Gastrocnemius medialis (tissue), 4 donors: ENCODE results near the gene MSL2. TPM values are rescaled to one million over a fixed set of nuclear protein-coding genes. Genes with fewer than 3 reads are reported as not detected.
"Not testable (repeated sequence)": the region's sequence is repeated elsewhere in the genome, so short reads cannot be mapped to it uniquely, and the experiment has no call there.

Experiments used
- ATAC-seq, 2 donors: fragments of 150-250 bp; one replicate each; pipeline ENCODE4 v1.9.1; 2016
- DNase-seq, 2 donors: peaks; one replicate each; pipeline ENCODE4 v3.0.0-alpha.2; 2019
- H3K27ac ChIP-seq, 4 donors: fragments of 200-600 bp; sonication (generic); 1 replicate in 1 of 4; 2 replicates in 3 of 4; pipeline ENCODE4 v1.5.1; 2016 to 2018; ENCODE audit warnings: mild to moderate bottlenecking in 2 of 4, moderate library complexity in 1 of 4
- H3K27me3 ChIP-seq, 3 donors: fragments of 200-600 bp; sonication (generic) in 2 of 3; 1 replicate in 1 of 3; 2 replicates in 2 of 3; pipeline versions ENCODE4 v1.5.1 to v1.6.0; 2016 to 2019; ENCODE audit warnings: mild to moderate bottlenecking in 1 of 3, moderate library complexity in 1 of 3
- H3K36me3 ChIP-seq, 2 donors: fragments of 200-600 bp; sonication (generic) in 1 of 2; one replicate each; pipeline ENCODE4 v1.5.1; 2017 to 2018
- H3K4me1 ChIP-seq, 2 donors: fragments of 200-600 bp; sonication (generic) in 1 of 2; one replicate each; pipeline ENCODE4 v1.5.1; 2016 to 2017; ENCODE audit warnings: mild to moderate bottlenecking in 2 of 2
- H3K4me3 ChIP-seq, 4 donors: fragments of 200-600 bp; sonication (generic) in 3 of 4; 1 replicate in 1 of 4; 2 replicates in 3 of 4; pipeline ENCODE4 v1.5.1; 2016 to 2019; ENCODE audit warnings: mild to moderate bottlenecking in 2 of 4
- H3K9me3 ChIP-seq, 3 donors: fragments of 200-600 bp; sonication (generic) in 2 of 3; 1 replicate in 1 of 3; 2 replicates in 2 of 3; pipeline ENCODE4 v1.5.1; 2016 to 2019
- CTCF ChIP-seq, 5 experiments: fragments of 450-650 bp in 3 of 5; fragments of 200-600 bp in 2 of 5; sonication (generic) in 2 of 5; IDR thresholded peaks in 4 of 5; conservative IDR thresholded peaks in 1 of 5; 1 replicate in 4 of 5; 2 replicates in 1 of 5; pipeline ENCODE4 v1.5.1; 2016 to 2019; ENCODE audit warnings: antibody characterized with exemption in 5 of 5, mild to moderate bottlenecking in 3 of 5, moderate library complexity in 3 of 5
- POLR2A ChIP-seq, 2 donors: fragments of 450-650 bp; IDR thresholded peaks; one replicate each; pipeline ENCODE4 v1.6.1; 2017; ENCODE audit warnings: antibody characterized with exemption in 2 of 2, mild to moderate bottlenecking in 2 of 2, moderate library complexity in 2 of 2
- in situ Hi-C, 4 donors: fragments of 200-750 bp; cut with MboI; loops; one replicate each; pipeline versions ENCODE4 v1.15.0 to v1.8.0; 2017; ENCODE audit warnings: low sequenced_read_pairs in 4 of 4
- intact Hi-C: fragments of 100-400 bp; cut with DNase I; formaldehyde crosslinking; loops from one replicate; pipeline ENCODE4 v1.15.1; 2023; ENCODE audit warnings: low total_unique reads
- total RNA-seq, 4 donors: library from RNA; depleted of rRNA; stranded (reverse); fragments of >200 nt; gene quantifications; one replicate each; pipeline versions ENCODE4 v1.1.0 to v1.2.3, GENCODE V29; 2016

The MSL2 gene
- total RNA-seq, 4 donors from 2014 or later = 18.2 to 34.7 (median 23.6) TPM

GRCh38 chr3:136136454-136136853 lies 59.7 kb downstream of the MSL2 start:
- no peak for TF ChIP-seq POLR2A (IDR thresholded peaks at IDR 0.05)
- no peak for TF ChIP-seq CTCF (IDR thresholded peaks at IDR 0.05 in 4 of 5, conservative IDR thresholded peaks at IDR 0.05 in 1 of 5)
- intact Hi-C loops = no loop called here
- no peaks in the 10 kb centered on the region for H3K36me3 ChIP-seq

GRCh38 chr3:136135039-136135802 lies 60.9 kb downstream of the MSL2 start:
- H3K27me3 ChIP-seq = no peaks in the 10 kb centered on the region
- H3K4me1 ChIP-seq = no peaks in the 10 kb centered on the region
- DNase-seq (no peak), ATAC-seq (no peak)
- H3K9me3 ChIP-seq = no peaks in the 10 kb centered on the region
- peak overlapping the region in 1 of 4 donors; percentile 56 for H3K27ac ChIP-seq
- in situ Hi-C loops = no loop called here
- no peak overlapping the region for H3K4me3 ChIP-seq
- TF ChIP-seq CTCF (IDR thresholded peaks at IDR 0.05 in 4 of 5, conservative IDR thresholded peaks at IDR 0.05 in 1 of 5) (no peak), POLR2A (IDR thresholded peaks at IDR 0.05) (no peak)
- H3K36me3 ChIP-seq = no peaks in the 10 kb centered on the region
- intact Hi-C loops = no loop called here

More at GRCh38 chr3:136136454-136136853, 59.7 kb downstream of the MSL2 start:
- Histone ChIP-seq H3K9me3 (no peaks in the 10 kb centered on the region), H3K4me3 (no peak overlapping the region), H3K27me3 (no peaks in the 10 kb centered on the region), H3K4me1 (no peaks in the 10 kb centered on the region), H3K27ac (no peak overlapping the region)
- in situ Hi-C loops = no loop called here
- no peak for ATAC-seq
- no peak for DNase-seq

GRCh38 chr3:136134091-136134490 lies 62.0 kb downstream of the MSL2 start:
- Histone ChIP-seq H3K4me1 (no peaks in the 10 kb centered on the region), H3K27ac (peak overlapping the region in 1 of 4 donors; percentile 16), H3K27me3 (no peaks in the 10 kb centered on the region), H3K9me3 (no peaks in the 10 kb centered on the region), H3K4me3 (no peak overlapping the region), H3K36me3 (no peaks in the 10 kb centered on the region)
- no peak for ATAC-seq
- intact Hi-C loops (no loop called here), in situ Hi-C loops (no loop called here)
- no peak for DNase-seq
- TF ChIP-seq POLR2A (IDR thresholded peaks at IDR 0.05) = no peak
- TF ChIP-seq CTCF (IDR thresholded peaks at IDR 0.05 in 4 of 5, conservative IDR thresholded peaks at IDR 0.05 in 1 of 5) = no peak

- in situ Hi-C loops, H3K4me1 ChIP-seq, H3K4me3 ChIP-seq, DNase-seq, intact Hi-C loops, ATAC-seq, H3K27me3 ChIP-seq, H3K36me3 ChIP-seq, H3K27ac ChIP-seq, H3K9me3 ChIP-seq: not testable (repeated sequence)
These were observed 64.5 kb downstream of the MSL2 start for GRCh38 chr3:136131647-136132046.

GRCh38 chr3:136122006-136122405 lies 74.1 kb downstream of the MSL2 start:
- H3K36me3 ChIP-seq = no peaks in the 10 kb centered on the region
- in situ Hi-C loops = no loop called here

More at GRCh38 chr3:136122006-136122405, 74.1 kb downstream of the MSL2 start:
- Histone ChIP-seq H3K4me1 (no peaks in the 10 kb centered on the region), H3K4me3 (no peak overlapping the region), H3K27me3 (no peaks in the 10 kb centered on the region), H3K27ac (no peak overlapping the region), H3K9me3 (no peaks in the 10 kb centered on the region)
- ATAC-seq (no peak), DNase-seq (no peak)
- TF ChIP-seq CTCF (IDR thresholded peaks at IDR 0.05 in 4 of 5, conservative IDR thresholded peaks at IDR 0.05 in 1 of 5) = no peak
- TF ChIP-seq POLR2A (IDR thresholded peaks at IDR 0.05) = no peak
- intact Hi-C loops = no loop called here
